Measurements from ENCODE around the gene COL9A3. TPM values are rescaled to one million over a fixed set of nuclear protein-coding genes. Genes with fewer than 3 reads are reported as not detected.

The COL9A3 gene
- total RNA-seq, 1 experiment from 2014 or later: 46.6 TPM

GRCh38 chr20:62822788-62823651 is 6.2 kb downstream of the COL9A3 start:
- TF ChIP-seq POLR2AphosphoS5 (IDR thresholded peaks at IDR 0.05; ENCODE audit: low read depth, low read length): no peak
- TF ChIP-seq CTCF (IDR thresholded peaks at IDR 0.05): peak; percentile 87
- DNase-seq (ENCODE audit: low read depth, low spot score) (peak; percentile 55), ATAC-seq (peak; percentile 66)
- POLR2A ChIA-PET: no interaction called here
- CTCF ChIA-PET: interaction anchor here (0.6 to 1.6 kb wide), 12 partner anchors 18 to 177 kb away, joined by 3 to 16 read pairs (median 4); partner anchors contain the start of gene TCFL5
- Histone ChIP-seq H3K9me3 (ENCODE audit: control insufficient read depth, insufficient read depth, low read depth, low read length) (no peaks in the 10 kb centered on the region), H3K4me1 (ENCODE audit: control insufficient read depth, insufficient read depth, low read length) (peaks cover 57% of the 10 kb centered on the region), H3K36me3 (ENCODE audit: control insufficient read depth, insufficient read depth, low read length) (no peaks in the 10 kb centered on the region), H3K4me3 (ENCODE audit: low read depth in 2 of 2, low read length in 2 of 2) (no peak overlapping the region), H3K27ac (ENCODE audit: low read length) (no peak overlapping the region), H3K27me3 (ENCODE audit: control insufficient read depth, insufficient read depth, low read length) (no peaks in the 10 kb centered on the region)
- BruUV-seq (replicated peaks): no TSS peak
- in situ Hi-C loops (cut with HindIII; ENCODE audit: low pct_unique_long_range_greater_than_20kb, low sequenced_read_pairs): no loop called here
- intact Hi-C loops (cut with micrococcal nuclease; ENCODE audit: unreplicated experiment): no loop called here

- H3K4me3 ChIP-seq (ENCODE audit: low read depth in 2 of 2, low read length in 2 of 2): no peak overlapping the region
- DNase-seq (ENCODE audit: low read depth, low spot score): no peak
- ChIA-PET CTCF (interaction anchor here (0.6 to 1.6 kb wide), 5 partner anchors 24 to 177 kb away, joined by 3 to 14 read pairs (median 4); no protein-coding TSS in a partner anchor), POLR2A (no interaction called here)
- H3K36me3 ChIP-seq (ENCODE audit: control insufficient read depth, insufficient read depth, low read length): no peaks in the 10 kb centered on the region
- TF ChIP-seq REST (IDR thresholded peaks at IDR 0.05; ENCODE audit: insufficient read depth in 1 of 2, low read depth in 2 of 2, low read length in 1 of 2) (no peak), SIN3A (IDR thresholded peaks at IDR 0.05; ENCODE audit: borderline replicate concordance, insufficient read depth, low read depth, low read length) (no peak), CTCF (IDR thresholded peaks at IDR 0.05) (no peak), TCF7L2 (IDR thresholded peaks at IDR 0.05; ENCODE audit: low read depth, low read length) (no peak), POLR2AphosphoS5 (IDR thresholded peaks at IDR 0.05; ENCODE audit: low read depth, low read length) (no peak)
- H3K27me3 ChIP-seq (ENCODE audit: control insufficient read depth, insufficient read depth, low read length): no peaks in the 10 kb centered on the region
- no peaks in the 10 kb centered on the region for H3K9me3 ChIP-seq (ENCODE audit: control insufficient read depth, insufficient read depth, low read depth, low read length)
- intact Hi-C loops (cut with micrococcal nuclease; ENCODE audit: unreplicated experiment) (no loop called here), in situ Hi-C loops (cut with HindIII; ENCODE audit: low pct_unique_long_range_greater_than_20kb, low sequenced_read_pairs) (no loop called here)
- no TSS peak for BruUV-seq (replicated peaks)
- ATAC-seq: no peak
- H3K27ac ChIP-seq (ENCODE audit: low read length): no peak overlapping the region
- H3K4me1 ChIP-seq (ENCODE audit: control insufficient read depth, insufficient read depth, low read length): peaks cover 48% of the 10 kb centered on the region
Measured at GRCh38 chr20:62823688-62824475, 7.0 kb downstream of the COL9A3 start.
